B cell (primary cell): ENCODE data around the gene NEUROD1. TPM values are rescaled to one million over a fixed set of nuclear protein-coding genes. Genes with fewer than 3 reads are reported as not detected.

ENCODE experiments used
- ATAC-seq: fragments of 200-7000 bp; cut with Tn5 transposase; one replicate; pipeline ENCODE4 v1.10.0; 2021; ENCODE audit warnings: low read depth, mild to moderate bottlenecking, moderate number of reproducible peaks, moderate library complexity
- CTCF ChIA-PET: fragments of 350-600 bp; sonication (Branson Sonifier 250); formaldehyde crosslinking; loops from one replicate; lab custom pipeline; 2021; ENCODE audit warnings: antibody characterized with exemption, inconsistent platforms; lab: Charles Lee
- POLR2A ChIA-PET: fragments of 350-600 bp; sonication (Branson Sonifier 250); formaldehyde crosslinking; loops from one replicate; lab custom pipeline; 2021; ENCODE audit warnings: antibody characterized with exemption; lab: Charles Lee
- DNase-seq: peaks from one replicate; pipeline ENCODE4 v3.0.0; 2013
- H2AFZ ChIP-seq: 2 replicates; pipeline ENCODE4 v1.6.1; 2012; ENCODE audit warnings: mild to moderate bottlenecking, low read depth, low read length; ENCODE audit not compliant: insufficient read depth, poor library complexity, severe bottlenecking
- H3K27ac ChIP-seq, 2 donors: 1 replicate in 1 of 2; 2 replicates in 1 of 2; pipeline ENCODE4 v1.5.1; 2012 to 2013; ENCODE audit warnings: low read length in 2 of 2, mild to moderate bottlenecking in 2 of 2, moderate library complexity in 1 of 2
- H3K27me3 ChIP-seq, 4 experiments: fragments of 200-600 bp in 1 of 4; sonication (generic) in 1 of 4; replicated peaks in 1 of 4; 1 replicate in 2 of 4; 2 replicates in 2 of 4; pipeline versions ENCODE4 v1.6.1 to v1.7.0; 2013 to 2016; ENCODE audit warnings: low read length in 3 of 4, mild to moderate bottlenecking in 2 of 4, mixed read lengths in 1 of 4, moderate library complexity in 1 of 4; ENCODE audit not compliant: insufficient read depth in 4 of 4, control insufficient read depth in 3 of 4; ENCODE audit errors: control extremely low read depth in 1 of 4
- H3K36me3 ChIP-seq, 2 experiments: replicated peaks in 1 of 2; 1 replicate in 1 of 2; 2 replicates in 1 of 2; pipeline versions ENCODE4 v1.6.1 to v1.7.1; 2013; ENCODE audit warnings: low read length in 1 of 2; ENCODE audit not compliant: insufficient read depth in 2 of 2, control insufficient read depth in 1 of 2; ENCODE audit errors: control extremely low read depth in 1 of 2, extremely low read depth in 1 of 2
- H3K4me1 ChIP-seq, 2 donors: fragments of 200-600 bp in 1 of 2; sonication (generic) in 1 of 2; 1 replicate in 1 of 2; 2 replicates in 1 of 2; pipeline versions ENCODE4 v1.5.1 to v1.6.1; 2013 to 2017; ENCODE audit warnings: low read length in 2 of 2; ENCODE audit not compliant: control insufficient read depth in 2 of 2, insufficient read depth in 2 of 2
- H3K4me2 ChIP-seq: replicated peaks from 2 replicates; pipeline ENCODE3; 2012; ENCODE audit warnings: mild to moderate bottlenecking, low read depth, low read length; ENCODE audit not compliant: poor library complexity, severe bottlenecking
- H3K4me3 ChIP-seq, 5 experiments: fragments of 200-600 bp in 1 of 5; sonication (generic) in 1 of 5; 1 replicate in 3 of 5; 2 replicates in 2 of 5; pipeline versions ENCODE4 v1.5.1 to v1.7.0; 2011 to 2016; ENCODE audit warnings: low read length in 4 of 5, mild to moderate bottlenecking in 4 of 5, low read depth in 2 of 5, control low read depth in 1 of 5, moderate library complexity in 1 of 5; ENCODE audit not compliant: insufficient read depth in 1 of 5; ENCODE audit errors: control extremely low read depth in 1 of 5, extremely low read depth in 1 of 5
- H3K79me2 ChIP-seq: fragments of 200-600 bp; sonication (generic); one replicate; pipeline ENCODE4 v1.6.0; 2016; ENCODE audit warnings: low read length; ENCODE audit not compliant: control insufficient read depth, insufficient read depth
- H3K9ac ChIP-seq: fragments of 200-600 bp; sonication (generic); 2 replicates; pipeline ENCODE4 v1.6.1; 2017; ENCODE audit warnings: mild to moderate bottlenecking, low read length, moderate library complexity
- H3K9me3 ChIP-seq, 3 donors: one replicate each; pipeline versions ENCODE4 v1.6.1 to v1.7.1; 2013; ENCODE audit warnings: low read length in 2 of 3; ENCODE audit not compliant: control insufficient read depth in 2 of 3, insufficient read depth in 1 of 3; ENCODE audit errors: control extremely low read depth in 1 of 3
- H4K20me1 ChIP-seq: 2 replicates; pipeline ENCODE4 v1.6.0; 2012; ENCODE audit warnings: mild to moderate bottlenecking, low read length; ENCODE audit not compliant: insufficient read depth, control insufficient read depth, poor library complexity, severe bottlenecking
- H3K27ac Mint-ChIP-seq: one replicate; pipeline ENCODE4 v1.8.0; 2021; ENCODE audit warnings: mixed read lengths
- H3K27me3 Mint-ChIP-seq: one replicate; pipeline ENCODE4 v1.8.0; 2021; ENCODE audit warnings: mixed read lengths
- H3K4me1 Mint-ChIP-seq: one replicate; pipeline ENCODE4 v1.8.0; 2021; ENCODE audit warnings: mixed read lengths
- H3K4me3 Mint-ChIP-seq: one replicate; pipeline ENCODE4 v1.8.0; 2021; ENCODE audit warnings: mixed read lengths
- H3K9me3 Mint-ChIP-seq: one replicate; pipeline ENCODE4 v1.8.0; 2022; ENCODE audit warnings: mixed read lengths; ENCODE audit not compliant: insufficient read depth
- EZH2 ChIP-seq: IDR thresholded peaks from 2 replicates; pipeline ENCODE4 v1.6.1; 2012; ENCODE audit warnings: borderline replicate concordance, low read depth, mild to moderate bottlenecking, moderate library complexity, low read length; ENCODE audit not compliant: insufficient read depth, poor library complexity, severe bottlenecking
- WGBS: methylation state at CpG from one replicate; pipeline ENCODE4 v1.1.5; 2013; ENCODE audit warnings: missing lambda C conversion rate; ENCODE audit not compliant: insufficient coverage; 5-methylcytosine and 5-hydroxymethylcytosine counted together
- intact Hi-C: fragments of 100-400 bp; cut with micrococcal nuclease; formaldehyde crosslinking; loops from one replicate; pipeline ENCODE4 v1.10.0; 2022
- polyA plus RNA-seq: library from polyadenylated mRNA; depleted of rRNA; stranded (reverse); fragments of >200 nt; gene quantifications from 2 replicates; pipeline ENCODE4 v1.2.3, GENCODE V29; 2012
- total RNA-seq, 2 donors: library from RNA; stranded (reverse); fragments of 120-200 nt in 1 of 2; gene quantifications; 1 replicate in 1 of 2; 2 replicates in 1 of 2; pipeline versions ENCODE4 v1.2.3 to v1.2.4, GENCODE V29; 2013 to 2022
- TF ChIP-seq, protein P1 (sequence below): fragments of 200-600 bp; IDR thresholded peaks from one replicate; pipeline ENCODE4 v1.8.0; 2022; ENCODE audit warnings: antibody characterized with exemption, mild to moderate bottlenecking

NEUROD1 gene
- total and polyA plus RNA-seq, 2 donors (not counting 1 experiment from before 2014, with no cell fraction given), result not detected

GRCh38 chr2:181632733-181633401 is 47.5 kb downstream of the NEUROD1 start:
- Histone ChIP-seq H3K79me2 (no peaks in the 10 kb centered on the region), H3K4me2 (no peak overlapping the region), H2AFZ (no peak overlapping the region), H3K27me3 (no peaks in the 10 kb centered on the region), H3K4me3 (no peak overlapping the region), H3K4me1 (no peaks in the 10 kb centered on the region), H3K9ac (no peak overlapping the region), H3K36me3 (no peaks in the 10 kb centered on the region), H4K20me1 (no peaks in the 10 kb centered on the region), H3K27ac (no peak overlapping the region), H3K9me3 (no peaks in the 10 kb centered on the region)
- H3K4me1 Mint-ChIP-seq, result no peaks in the 10 kb centered on the region
- H3K27me3 Mint-ChIP-seq, result peaks cover 17% of the 10 kb centered on the region
- no peak overlapping the region for H3K27ac Mint-ChIP-seq
- TF ChIP-seq, protein P1, sequence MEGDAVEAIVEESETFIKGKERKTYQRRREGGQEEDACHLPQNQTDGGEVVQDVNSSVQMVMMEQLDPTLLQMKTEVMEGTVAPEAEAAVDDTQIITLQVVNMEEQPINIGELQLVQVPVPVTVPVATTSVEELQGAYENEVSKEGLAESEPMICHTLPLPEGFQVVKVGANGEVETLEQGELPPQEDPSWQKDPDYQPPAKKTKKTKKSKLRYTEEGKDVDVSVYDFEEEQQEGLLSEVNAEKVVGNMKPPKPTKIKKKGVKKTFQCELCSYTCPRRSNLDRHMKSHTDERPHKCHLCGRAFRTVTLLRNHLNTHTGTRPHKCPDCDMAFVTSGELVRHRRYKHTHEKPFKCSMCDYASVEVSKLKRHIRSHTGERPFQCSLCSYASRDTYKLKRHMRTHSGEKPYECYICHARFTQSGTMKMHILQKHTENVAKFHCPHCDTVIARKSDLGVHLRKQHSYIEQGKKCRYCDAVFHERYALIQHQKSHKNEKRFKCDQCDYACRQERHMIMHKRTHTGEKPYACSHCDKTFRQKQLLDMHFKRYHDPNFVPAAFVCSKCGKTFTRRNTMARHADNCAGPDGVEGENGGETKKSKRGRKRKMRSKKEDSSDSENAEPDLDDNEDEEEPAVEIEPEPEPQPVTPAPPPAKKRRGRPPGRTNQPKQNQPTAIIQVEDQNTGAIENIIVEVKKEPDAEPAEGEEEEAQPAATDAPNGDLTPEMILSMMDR, result no peak
- no peak for TF ChIP-seq EZH2
- WGBS, result 100% methylated on average over 1 of the region's 4 CpGs
- POLR2A ChIA-PET, result no interaction called here
- ATAC-seq (no peak), DNase-seq (no peak)
- no peaks in the 10 kb centered on the region for H3K9me3 Mint-ChIP-seq
- intact Hi-C loops, result no loop called here
- CTCF ChIA-PET, result no interaction called here
- no peak overlapping the region for H3K4me3 Mint-ChIP-seq
